GM21619 (cell line): ENCODE data around the gene RECQL5.

Source experiments
- ATAC-seq: cut with Tn5 transposase; IDR thresholded peaks from one replicate; pipeline ENCODE4 v1.9.1; 2021; ENCODE audit not compliant: unreplicated experiment

RECQL5 gene

GRCh38 chr17:75634754-75635609 is 32.0 kb downstream of the RECQL5 start:
- no peak for ATAC-seq

GRCh38 chr17:75634376-75634740 is 32.6 kb downstream of the RECQL5 start:
- no peak for ATAC-seq

- no peak for ATAC-seq
These were observed 33.2 kb downstream of the RECQL5 start for GRCh38 chr17:75633486-75634375.

GRCh38 chr17:75632863-75633485 is 34.0 kb downstream of the RECQL5 start, which contains the start of gene SMIM5:
Gene SMIM5, plus strand, starts transcription at chr17:75633434. Its CDS starts 6,768 bp downstream, at chr17:75640202.
- ATAC-seq, result no peak

GRCh38 chr17:75632428-75632827 is 34.5 kb downstream of the RECQL5 start:
- ATAC-seq, result no peak

GRCh38 chr17:75631353-75631752 is 35.6 kb downstream of the RECQL5 start:
- no peak for ATAC-seq

GRCh38 chr17:75630071-75630917 is 36.7 kb downstream of the RECQL5 start:
- ATAC-seq, result no peak

- ATAC-seq, result no peak
These were observed 37.8 kb downstream of the RECQL5 start for GRCh38 chr17:75629157-75629556.

GRCh38 chr17:75628425-75628824 is 38.5 kb downstream of the RECQL5 start:
- ATAC-seq, result no peak

- ATAC-seq, result no peak
These were observed 39.9 kb downstream of the RECQL5 start for GRCh38 chr17:75627094-75627493.

- no peak for ATAC-seq
These were observed 40.4 kb downstream of the RECQL5 start for GRCh38 chr17:75626496-75627038.

- no peak for ATAC-seq
These were observed 41.0 kb downstream of the RECQL5 start for GRCh38 chr17:75625813-75626486.

- ATAC-seq, result no peak
These were observed 42.1 kb downstream of the RECQL5 start for GRCh38 chr17:75624714-75625345.

GRCh38 chr17:75624021-75624420 is 42.9 kb downstream of the RECQL5 start:
- ATAC-seq, result no peak

- no peak for ATAC-seq
These were observed 43.6 kb downstream of the RECQL5 start for GRCh38 chr17:75623386-75623785.

GRCh38 chr17:75622771-75623273 is 44.1 kb downstream of the RECQL5 start:
- ATAC-seq, result no peak

- ATAC-seq, result no peak
These were observed 44.9 kb downstream of the RECQL5 start for GRCh38 chr17:75622076-75622475.

- no peak for ATAC-seq
These were observed 45.5 kb downstream of the RECQL5 start for GRCh38 chr17:75621489-75621888.
